HepG2 (cell line): ENCODE results near the gene TTC6. TPM values are rescaled to one million over a fixed set of nuclear protein-coding genes. Genes with fewer than 3 reads are reported as not detected.

ENCODE experiments used
- ATF7 ChIP-seq, 2 experiments: fragments of 450-650 bp in 1 of 2; sonication (generic) in 1 of 2; formaldehyde crosslinking in 1 of 2; IDR thresholded peaks; 2 replicates each; pipeline versions ENCODE4 v1.4.0 to v1.6.1; 2016 to 2020; ENCODE audit warnings: antibody characterized with exemption in 1 of 2, mild to moderate bottlenecking in 1 of 2, missing genetic modification reagents in 1 of 2
- BORCS8-MEF2B ChIP-seq: sonication (generic); formaldehyde crosslinking; IDR thresholded peaks from 2 replicates; pipeline ENCODE4 v1.8.0; 2022; ENCODE audit warnings: mild to moderate bottlenecking, missing genetic modification reagents
- FOXM1 ChIP-seq: sonication (generic); formaldehyde crosslinking; IDR thresholded peaks from 2 replicates; pipeline ENCODE4 v1.5.0; 2020; ENCODE audit warnings: missing genetic modification reagents
- KLF15 ChIP-seq: sonication (generic); formaldehyde crosslinking; IDR thresholded peaks from 2 replicates; pipeline ENCODE4 v1.8.1; 2023; ENCODE audit warnings: borderline replicate concordance, mild to moderate bottlenecking, inconsistent platforms, missing genetic modification reagents, mixed read lengths
- NR1H2 ChIP-seq: sonication (generic); formaldehyde crosslinking; IDR thresholded peaks from 2 replicates; pipeline ENCODE4 v1.8.1; 2022; ENCODE audit warnings: low read depth, missing genetic modification reagents, borderline replicate concordance
- PRDM4 ChIP-seq: sonication (generic); formaldehyde crosslinking; IDR thresholded peaks from 2 replicates; pipeline ENCODE4 v1.9.0; 2021; ENCODE audit warnings: missing genetic modification reagents, borderline replicate concordance
- PREB ChIP-seq: sonication (generic); formaldehyde crosslinking; IDR thresholded peaks from 2 replicates; pipeline ENCODE4 v1.4.0; 2020; ENCODE audit warnings: missing genetic modification reagents
- STAG1 ChIP-seq: sonication (generic); formaldehyde crosslinking; IDR thresholded peaks from 2 replicates; pipeline ENCODE4 v1.4.0; 2020; ENCODE audit warnings: missing genetic modification reagents
- ZBTB39 ChIP-seq: sonication (generic); formaldehyde crosslinking; IDR thresholded peaks from 2 replicates; pipeline ENCODE4 v1.5.0; 2020; ENCODE audit warnings: missing genetic modification reagents
- ZIK1 ChIP-seq: sonication (generic); formaldehyde crosslinking; IDR thresholded peaks from 2 replicates; pipeline ENCODE4 v1.5.0; 2020; ENCODE audit warnings: mild to moderate bottlenecking, low read depth, missing genetic modification reagents, borderline replicate concordance
- ZNF232 ChIP-seq: sonication (generic); formaldehyde crosslinking; IDR thresholded peaks from 2 replicates; pipeline ENCODE4 v1.4.0; 2020; ENCODE audit warnings: missing genetic modification reagents, borderline replicate concordance
- ZNF354B ChIP-seq: sonication (generic); formaldehyde crosslinking; IDR thresholded peaks from 2 replicates; pipeline ENCODE4 v1.8.0; 2022; ENCODE audit warnings: mild to moderate bottlenecking, missing genetic modification reagents
- ZNF431 ChIP-seq: sonication (generic); formaldehyde crosslinking; IDR thresholded peaks from 2 replicates; pipeline ENCODE4 v1.9.0; 2022; ENCODE audit warnings: missing genetic modification reagents, low read depth, mild to moderate bottlenecking, borderline replicate concordance
- ZNF878 ChIP-seq: sonication (generic); formaldehyde crosslinking; IDR thresholded peaks from 2 replicates; pipeline ENCODE4 v1.8.1; 2023; ENCODE audit warnings: mild to moderate bottlenecking, missing genetic modification reagents, moderate library complexity
- ZUFSP ChIP-seq: sonication (generic); formaldehyde crosslinking; IDR thresholded peaks from 2 replicates; pipeline ENCODE4 v1.9.0; 2021; ENCODE audit warnings: missing genetic modification reagents, mild to moderate bottlenecking, borderline replicate concordance
- polyA plus RNA-seq, 8 experiments: library from polyadenylated mRNA; depleted of rRNA in 3 of 8; stranded (reverse) in 7 of 8; unstranded in 1 of 8; fragments of >200 nt; fragmentation: Illumina TruSeq in 4 of 8; extraction: Trizol in 4 of 8; gene quantifications; 2 replicates each; pipeline versions ENCODE4 v1.2.1 to v1.2.3, GENCODE V29; 2011 to 2016; ENCODE audit warnings: low read depth in 4 of 8, missing spikeins in 1 of 8, mixed read lengths in 1 of 8; ENCODE audit not compliant: insufficient read depth in 1 of 8
- total RNA-seq, 5 experiments: library from RNA; depleted of rRNA; stranded (reverse); fragments of >200 nt; fragmentation: Illumina TruSeq; extraction: Trizol; gene quantifications; 2 replicates each; pipeline ENCODE4 v1.2.3, GENCODE V29; 2016; ENCODE audit warnings: low read depth in 1 of 5

The TTC6 gene
- total and polyA plus RNA-seq, 2 of the 13 experiments (the other 11 are each of a cell fraction or from before 2014, with no cell fraction given) = 9.3 to 27.4 TPM

GRCh38 chr14:37546621-37547447, 48.6 kb upstream of the TTC6 start (continued):
- TF ChIP-seq ZUFSP (CRISPR knock-in tag) (no peak), ZNF354B (CRISPR knock-in tag) (peak; percentile 96), ZNF878 (CRISPR knock-in tag) (peak; percentile 88), KLF15 (CRISPR knock-in tag) (peak; percentile 61; the same call in 1 of the 2 replicates), NR1H2 (CRISPR knock-in tag) (no peak), ZBTB39 (peak; percentile 73; the same call in 1 of the 2 replicates), PRDM4 (CRISPR knock-in tag) (0 out of 2 replicates have a peak, but pooled peaks have one; percentile 55), ZNF232 (no peak), ZNF431 (CRISPR knock-in tag) (no peak), ATF7 (IDR thresholded peaks at IDR 0.05) (no peak), ATF7 (CRISPR knock-in tag; IDR thresholded peaks at IDR 0.05) (no peak; the same call in 1 of the 2 replicates), PREB (no peak), STAG1 (CRISPR knock-in tag) (peak; percentile 57), ZIK1 (peak; percentile 74; the same call in 1 of the 2 replicates), FOXM1 (no peak; the same call in 1 of the 2 replicates), BORCS8-MEF2B (CRISPR knock-in tag) (no peak)
